Suprapubic skin (tissue), 4 donors: ENCODE results near the gene ZFHX2.

ENCODE experiments used
- POLR2A ChIP-seq, 2 donors: fragments of 450-650 bp; IDR thresholded peaks; one replicate each; pipeline ENCODE4 v1.6.1; 2017; ENCODE audit warnings: antibody characterized with exemption in 2 of 2, mild to moderate bottlenecking in 2 of 2, moderate library complexity in 2 of 2
- POLR2AphosphoS5 ChIP-seq, 3 donors: sonication (generic); formaldehyde crosslinking; IDR thresholded peaks; one replicate each; pipeline ENCODE4 v1.6.1; 2017; ENCODE audit warnings: antibody characterized with exemption in 3 of 3
- TF ChIP-seq, protein P1 (sequence below), 2 donors: fragments of 200-600 bp in 1 of 2; fragments of 450-650 bp in 1 of 2; sonication (generic) in 1 of 2; IDR thresholded peaks; one replicate each; pipeline ENCODE4 v1.5.1; 2016 to 2019; ENCODE audit warnings: antibody characterized with exemption in 2 of 2, mild to moderate bottlenecking in 1 of 2, moderate library complexity in 1 of 2

DNA sequence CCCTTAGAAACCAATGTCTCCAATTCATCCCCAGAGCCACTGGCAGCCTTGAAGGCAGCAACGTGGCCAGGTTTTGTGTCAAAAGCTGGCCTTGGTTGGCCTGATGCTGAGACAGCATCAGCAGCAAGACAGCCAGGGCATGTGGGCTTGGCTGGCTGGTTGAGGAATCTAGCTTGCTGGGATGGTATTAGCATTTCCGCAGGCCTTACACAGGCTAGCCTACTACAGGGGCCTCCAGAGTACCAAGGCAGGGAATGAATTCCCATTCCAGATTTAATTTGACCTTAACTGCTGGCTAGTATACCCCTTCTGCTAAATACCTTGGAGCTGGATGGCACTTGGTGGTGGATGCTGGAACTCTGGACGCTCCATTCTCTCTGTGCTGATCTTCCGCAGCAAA is 66.2 kb downstream of the ZFHX2 start:
- TF ChIP-seq, protein P1, sequence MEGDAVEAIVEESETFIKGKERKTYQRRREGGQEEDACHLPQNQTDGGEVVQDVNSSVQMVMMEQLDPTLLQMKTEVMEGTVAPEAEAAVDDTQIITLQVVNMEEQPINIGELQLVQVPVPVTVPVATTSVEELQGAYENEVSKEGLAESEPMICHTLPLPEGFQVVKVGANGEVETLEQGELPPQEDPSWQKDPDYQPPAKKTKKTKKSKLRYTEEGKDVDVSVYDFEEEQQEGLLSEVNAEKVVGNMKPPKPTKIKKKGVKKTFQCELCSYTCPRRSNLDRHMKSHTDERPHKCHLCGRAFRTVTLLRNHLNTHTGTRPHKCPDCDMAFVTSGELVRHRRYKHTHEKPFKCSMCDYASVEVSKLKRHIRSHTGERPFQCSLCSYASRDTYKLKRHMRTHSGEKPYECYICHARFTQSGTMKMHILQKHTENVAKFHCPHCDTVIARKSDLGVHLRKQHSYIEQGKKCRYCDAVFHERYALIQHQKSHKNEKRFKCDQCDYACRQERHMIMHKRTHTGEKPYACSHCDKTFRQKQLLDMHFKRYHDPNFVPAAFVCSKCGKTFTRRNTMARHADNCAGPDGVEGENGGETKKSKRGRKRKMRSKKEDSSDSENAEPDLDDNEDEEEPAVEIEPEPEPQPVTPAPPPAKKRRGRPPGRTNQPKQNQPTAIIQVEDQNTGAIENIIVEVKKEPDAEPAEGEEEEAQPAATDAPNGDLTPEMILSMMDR (IDR thresholded peaks at IDR 0.05) = no peak
- no peak for TF ChIP-seq POLR2A (IDR thresholded peaks at IDR 0.05)
- TF ChIP-seq POLR2AphosphoS5 (IDR thresholded peaks at IDR 0.05) = no peak
